NT2/D1 (cell line): ENCODE results near the gene PCDHGC4.

Source experiments
- DNase-seq: peaks from one replicate; pipeline ENCODE4 v3.0.0-alpha.2; 2011; ENCODE audit warnings: low read depth, low spot score
- H3K27me3 ChIP-seq: 2 replicates; pipeline ENCODE4 v1.6.0; 2011; ENCODE audit warnings: mild to moderate bottlenecking; ENCODE audit not compliant: insufficient read length, insufficient read depth
- H3K36me3 ChIP-seq: 2 replicates; pipeline ENCODE4 v1.6.1; 2011; ENCODE audit warnings: mild to moderate bottlenecking, low read length, mixed read lengths; ENCODE audit not compliant: insufficient read depth, insufficient read length
- H3K4me1 ChIP-seq: 2 replicates; pipeline ENCODE4 v1.5.1; 2011; ENCODE audit not compliant: insufficient read depth, insufficient read length
- H3K4me3 ChIP-seq: 2 replicates; pipeline ENCODE4 v1.5.1; 2011; ENCODE audit warnings: low read depth; ENCODE audit not compliant: insufficient read length
- H3K9ac ChIP-seq: 2 replicates; pipeline ENCODE4 v1.6.0; 2011; ENCODE audit warnings: low read depth; ENCODE audit not compliant: insufficient read length
- H3K9me3 ChIP-seq: 2 replicates; pipeline ENCODE4 v1.5.1; 2011; ENCODE audit warnings: mild to moderate bottlenecking, low read length; ENCODE audit not compliant: insufficient read depth
- SUZ12 ChIP-seq: IDR thresholded peaks from 2 replicates; pipeline ENCODE4 v1.6.1; 2011; ENCODE audit not compliant: insufficient read length, insufficient read depth; ENCODE audit errors: extremely low read depth
- YY1 ChIP-seq: IDR thresholded peaks from 2 replicates; pipeline ENCODE4 v1.6.1; 2011; ENCODE audit not compliant: insufficient read length, insufficient read depth
- ZNF274 ChIP-seq: IDR thresholded peaks from 2 replicates; pipeline ENCODE4 v1.6.1; 2011; ENCODE audit warnings: mild to moderate bottlenecking, low read depth, low read length

Gene PCDHGC4

DNA sequence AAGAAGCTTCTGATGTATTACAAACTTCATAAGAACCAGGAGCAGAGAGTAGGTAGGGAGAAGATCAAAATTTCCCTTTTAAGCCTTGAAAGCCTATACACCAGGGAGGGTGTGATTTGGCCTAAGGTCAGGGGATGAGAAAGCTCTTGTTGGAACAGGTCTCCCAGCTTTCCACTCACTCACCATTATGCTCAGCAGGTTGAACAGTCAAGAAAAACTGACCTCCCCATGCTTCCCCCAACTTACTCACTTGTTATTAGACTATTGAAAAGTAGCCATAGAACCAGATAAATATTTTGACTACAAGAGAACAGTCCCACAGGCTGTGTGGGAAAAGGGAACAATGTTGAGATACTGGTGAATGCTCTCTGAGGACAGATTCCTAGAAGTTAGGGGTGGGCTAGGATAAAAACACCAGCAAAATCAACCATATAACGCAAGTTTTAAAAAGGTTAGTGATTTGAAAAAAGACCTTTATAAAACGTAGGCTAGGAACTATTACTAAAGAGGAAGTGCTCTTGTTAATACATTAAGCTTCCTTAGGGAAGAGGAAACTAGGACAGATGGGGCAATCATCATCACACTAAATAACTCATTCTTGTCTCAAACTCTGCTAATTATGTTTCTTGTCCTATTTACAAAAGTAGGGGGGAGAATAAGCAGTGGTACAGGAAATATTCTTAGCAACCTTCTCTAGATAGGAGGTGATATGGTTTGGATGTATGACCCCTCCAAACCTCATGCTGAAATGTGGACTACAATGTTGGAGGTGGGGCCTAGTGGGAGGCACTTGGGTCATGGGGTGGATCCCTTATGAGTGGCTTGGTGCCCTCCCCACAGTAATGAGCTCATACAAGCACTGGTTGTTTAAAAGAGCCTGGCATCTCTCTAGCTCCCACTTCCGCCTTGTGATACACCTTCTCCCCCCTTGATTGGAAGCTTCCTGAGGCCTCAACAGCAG, 35.1 kb downstream of the PCDHGC4 start:
- H3K27me3 ChIP-seq = no peaks in the 10 kb centered on the region
- peaks cover 3% of the 10 kb centered on the region for H3K4me1 ChIP-seq
- H3K9ac ChIP-seq = no peak overlapping the region
- no peaks in the 10 kb centered on the region for H3K9me3 ChIP-seq
- no peak for DNase-seq
- TF ChIP-seq ZNF274 = no peak
- TF ChIP-seq SUZ12 = no peak
- no peak for TF ChIP-seq YY1
- no peak overlapping the region for H3K4me3 ChIP-seq
- H3K36me3 ChIP-seq = peaks cover 85% of the 10 kb centered on the region

DNA sequence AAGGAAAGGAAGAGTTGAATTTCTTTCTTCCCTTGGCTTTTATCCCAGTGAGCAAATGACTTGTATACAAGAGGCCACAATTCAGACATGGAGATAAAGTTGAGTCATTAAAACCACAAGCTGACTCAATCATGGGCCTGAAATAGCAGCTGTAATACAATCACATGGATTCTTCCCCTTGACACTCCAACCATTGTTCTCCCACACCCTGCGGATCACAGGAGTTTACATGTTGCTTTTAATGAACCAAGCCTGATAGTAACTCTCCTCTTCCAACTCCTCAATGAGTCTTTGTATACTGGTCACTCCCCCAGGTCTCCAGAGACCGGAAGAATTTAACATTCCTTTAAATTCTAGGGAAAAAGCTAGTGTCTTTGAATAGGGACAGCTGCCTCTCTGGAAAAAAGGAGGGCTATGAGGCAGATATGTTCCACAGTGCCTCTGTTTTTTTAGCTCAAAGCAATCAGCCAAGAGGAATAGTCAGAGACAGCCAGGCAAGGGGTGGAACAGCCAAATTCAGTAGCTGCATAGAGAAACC, 36.5 kb downstream of the PCDHGC4 start:
- Histone ChIP-seq H3K9me3 (no peaks in the 10 kb centered on the region), H3K4me1 (peaks cover 3% of the 10 kb centered on the region), H3K27me3 (no peaks in the 10 kb centered on the region), H3K9ac (no peak overlapping the region), H3K36me3 (peaks cover 88% of the 10 kb centered on the region), H3K4me3 (no peak overlapping the region)
- no peak for DNase-seq
- no peak for TF ChIP-seq ZNF274
- TF ChIP-seq SUZ12 = no peak
- TF ChIP-seq YY1 = no peak

DNA sequence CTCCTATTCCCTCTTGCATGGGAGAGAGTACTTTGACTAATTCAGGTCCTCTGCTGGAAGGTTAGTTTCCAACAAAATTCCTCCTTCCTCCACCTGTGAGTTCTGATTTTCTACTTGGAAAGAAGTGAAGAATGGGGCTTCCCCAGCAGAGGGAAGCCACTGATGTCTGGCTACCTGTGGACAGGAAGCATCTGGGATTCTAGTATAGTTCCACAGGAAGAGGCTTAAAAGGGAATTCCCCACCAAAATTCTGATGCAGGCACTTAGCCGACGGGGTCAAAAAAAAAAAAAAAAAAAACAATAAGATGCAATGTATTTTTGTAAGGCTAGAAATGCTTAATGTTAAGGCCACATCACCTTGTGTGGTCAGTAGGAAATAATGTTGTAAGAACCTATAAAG, 37.5 kb downstream of the PCDHGC4 start:
- no peak for DNase-seq
- TF ChIP-seq SUZ12 (no peak), ZNF274 (no peak), YY1 (no peak)
- Histone ChIP-seq H3K4me1 (peaks cover 3% of the 10 kb centered on the region), H3K9ac (no peak overlapping the region), H3K9me3 (no peaks in the 10 kb centered on the region), H3K4me3 (no peak overlapping the region), H3K36me3 (peaks cover 84% of the 10 kb centered on the region), H3K27me3 (no peaks in the 10 kb centered on the region)

- H3K36me3 ChIP-seq = peaks cover 83% of the 10 kb centered on the region
These were observed 39.2 kb downstream of the PCDHGC4 start for GRCh38 chr5:141523991-141524390.

GRCh38 chr5:141524604-141525597, 40.1 kb downstream of the PCDHGC4 start:
- TF ChIP-seq ZNF274 (no peak), SUZ12 (no peak), YY1 (no peak)
- Histone ChIP-seq H3K27me3 (no peaks in the 10 kb centered on the region), H3K4me3 (no peak overlapping the region), H3K9me3 (no peaks in the 10 kb centered on the region), H3K9ac (no peak overlapping the region), H3K36me3 (peaks cover 82% of the 10 kb centered on the region), H3K4me1 (peaks cover 3% of the 10 kb centered on the region)
- DNase-seq = peak; percentile 93

More at GRCh38 chr5:141523991-141524390, 39.2 kb downstream of the PCDHGC4 start:
- H3K9ac ChIP-seq = no peak overlapping the region
- peaks cover 3% of the 10 kb centered on the region for H3K4me1 ChIP-seq
- H3K27me3 ChIP-seq = no peaks in the 10 kb centered on the region
- no peak overlapping the region for H3K4me3 ChIP-seq
- no peak for DNase-seq
- TF ChIP-seq SUZ12 (no peak), ZNF274 (no peak), YY1 (no peak)
- H3K9me3 ChIP-seq = no peaks in the 10 kb centered on the region

GRCh38 chr5:141525653-141526052, 40.8 kb downstream of the PCDHGC4 start:
- no peak overlapping the region for H3K9ac ChIP-seq
- no peak for DNase-seq
- peaks cover 3% of the 10 kb centered on the region for H3K4me1 ChIP-seq
- no peak overlapping the region for H3K4me3 ChIP-seq
- H3K9me3 ChIP-seq = no peaks in the 10 kb centered on the region
- no peaks in the 10 kb centered on the region for H3K27me3 ChIP-seq
- TF ChIP-seq ZNF274 (no peak), SUZ12 (no peak), YY1 (no peak)
- H3K36me3 ChIP-seq = peaks cover 79% of the 10 kb centered on the region
